Endothelial cell of umbilical vein (primary cell): ENCODE data around the gene GRK4. TPM values are rescaled to one million over a fixed set of nuclear protein-coding genes. Genes with fewer than 3 reads are reported as not detected.

Experiments
- BruUV-seq: library from RNA; stranded (reverse); fragments of 400-500 nt; replicated peaks from 2 replicates; lab custom pipeline; 2021; lab: Mats Ljungman, UMichigan
- CTCF ChIA-PET: fragments of 300-600, 350-600 bp; sonication (Branson Sonifier 250); formaldehyde crosslinking; loops from one replicate; lab custom pipeline; 2021; ENCODE audit warnings: antibody characterized with exemption, inconsistent platforms; lab: Charles Lee
- POLR2A ChIA-PET: fragments of 300-600, 350-600 bp; sonication (Branson Sonifier 250); formaldehyde crosslinking; loops from one replicate; lab custom pipeline; 2021; ENCODE audit warnings: antibody characterized with exemption, inconsistent platforms; lab: Charles Lee
- DNase-seq: peaks from one replicate; pipeline ENCODE4 v3.0.0-alpha.2; 2011; ENCODE audit warnings: low read depth, low spot score
- FAIRE-seq: peaks from 2 replicates; lab custom pipeline; 2011; peaks lifted over from hg19 to GRCh38; lab: Jason Lieb, UNC
- H2AFZ ChIP-seq: 2 replicates; pipeline ENCODE4 v1.6.0; 2012; ENCODE audit warnings: low read depth, low read length, control low read depth, inconsistent platforms
- H3K27ac ChIP-seq: 2 replicates; pipeline ENCODE4 v1.5.1; 2011; ENCODE audit warnings: low read depth, mild to moderate bottlenecking, control low read depth, low read length, moderate library complexity; ENCODE audit not compliant: insufficient read depth
- H3K27me3 ChIP-seq, 2 experiments: 2 replicates each; pipeline versions ENCODE4 v1.6.0 to v1.6.1; 2011; ENCODE audit warnings: low read length in 2 of 2, mixed read lengths in 1 of 2; ENCODE audit not compliant: control insufficient read depth in 2 of 2, insufficient read depth in 2 of 2
- H3K36me3 ChIP-seq, 2 experiments: 2 replicates in 1 of 2; 3 replicates in 1 of 2; pipeline ENCODE4 v1.5.1; 2011; ENCODE audit warnings: low read length in 2 of 2, mild to moderate bottlenecking in 1 of 2, moderate library complexity in 1 of 2; ENCODE audit not compliant: control insufficient read depth in 2 of 2, insufficient read depth in 2 of 2; ENCODE audit errors: extremely low read depth in 1 of 2
- H3K4me1 ChIP-seq: 3 replicates; pipeline ENCODE4 v1.5.1; 2011; ENCODE audit warnings: mild to moderate bottlenecking, low read length; ENCODE audit not compliant: control insufficient read depth, insufficient read depth; ENCODE audit errors: extremely low read depth
- H3K4me2 ChIP-seq: 2 replicates; pipeline ENCODE4 v1.6.1; 2011; ENCODE audit warnings: low read length, control low read depth, mixed read lengths; ENCODE audit not compliant: insufficient read depth
- H3K4me3 ChIP-seq, 3 experiments: fragments of 200-600 bp in 1 of 3; sonication (generic), shearing (Covaris generic) in 1 of 3; replicated peaks in 1 of 3; 2 replicates each; pipeline ENCODE4 v1.5.1; 2011 to 2016; ENCODE audit warnings: control low read depth in 3 of 3, low read length in 3 of 3, mild to moderate bottlenecking in 2 of 3, inconsistent platforms in 1 of 3, low read depth in 1 of 3, moderate library complexity in 1 of 3; ENCODE audit not compliant: insufficient read depth in 1 of 3
- H3K79me2 ChIP-seq: 2 replicates; pipeline ENCODE4 v1.6.0; 2012; ENCODE audit warnings: low read length, inconsistent platforms; ENCODE audit not compliant: control insufficient read depth, insufficient read depth
- H3K9ac ChIP-seq: replicated peaks from 2 replicates; pipeline ENCODE3; 2011; ENCODE audit warnings: low read length, control low read depth; ENCODE audit not compliant: insufficient read depth; ENCODE audit errors: extremely low read depth
- H3K9me1 ChIP-seq: replicated peaks from 3 replicates; pipeline ENCODE4 v1.6.0; 2011; ENCODE audit warnings: mild to moderate bottlenecking, low read length; ENCODE audit not compliant: control insufficient read depth, insufficient read depth; ENCODE audit errors: extremely low read depth
- H3K9me3 ChIP-seq: replicated peaks from 2 replicates; pipeline ENCODE4 v1.5.1; 2012; ENCODE audit warnings: low read length, inconsistent platforms; ENCODE audit not compliant: control insufficient read depth, insufficient read depth
- H4K20me1 ChIP-seq: replicated peaks from 2 replicates; pipeline ENCODE3; 2011; ENCODE audit warnings: mild to moderate bottlenecking, low read length; ENCODE audit not compliant: control insufficient read depth, insufficient read depth; ENCODE audit errors: extremely low read depth
- CTCF ChIP-seq, 2 donors: IDR thresholded peaks; 1 replicate in 1 of 2; 2 replicates in 1 of 2; pipeline ENCODE4 v1.5.1; 2011; ENCODE audit warnings: low read length in 2 of 2, mild to moderate bottlenecking in 2 of 2, moderate library complexity in 2 of 2, control low read depth in 1 of 2, inconsistent platforms in 1 of 2, low read depth in 1 of 2; ENCODE audit not compliant: insufficient read depth in 1 of 2; ENCODE audit errors: extremely low read depth in 1 of 2
- EZH2 ChIP-seq: IDR thresholded peaks from 2 replicates; pipeline ENCODE4 v1.6.1; 2012; ENCODE audit warnings: borderline replicate concordance, low read depth, mild to moderate bottlenecking, moderate library complexity, low read length, inconsistent platforms; ENCODE audit not compliant: severe bottlenecking
- FOS ChIP-seq: IDR thresholded peaks from 2 replicates; pipeline ENCODE4 v1.6.1; 2011; ENCODE audit warnings: mild to moderate bottlenecking, low read length, moderate library complexity, borderline replicate concordance; ENCODE audit not compliant: insufficient read depth
- GATA2 ChIP-seq: IDR thresholded peaks from 2 replicates; pipeline ENCODE4 v1.7.0; 2011; ENCODE audit warnings: low read depth, mild to moderate bottlenecking, moderate library complexity, mixed read lengths, low read length; ENCODE audit not compliant: insufficient read length, insufficient read depth
- JUN ChIP-seq: IDR thresholded peaks from 2 replicates; pipeline ENCODE4 v1.6.1; 2011; ENCODE audit warnings: borderline replicate concordance, low read depth; ENCODE audit not compliant: insufficient read length, insufficient read depth
- MAX ChIP-seq: IDR thresholded peaks from 2 replicates; pipeline ENCODE4 v1.6.1; 2011; ENCODE audit not compliant: insufficient read depth, insufficient read length
- MYC ChIP-seq: IDR thresholded peaks from one replicate; pipeline ENCODE4 v1.6.1; 2011; ENCODE audit warnings: mild to moderate bottlenecking, low read depth, low read length
- POLR2A ChIP-seq: IDR thresholded peaks from 2 replicates; pipeline ENCODE4 v1.6.1; 2012; ENCODE audit warnings: low read depth, mild to moderate bottlenecking, control low read depth, low read length
- POLR2AphosphoS5 ChIP-seq: IDR thresholded peaks from 2 replicates; pipeline ENCODE4 v1.6.1; 2012; ENCODE audit warnings: low read depth, mild to moderate bottlenecking, control low read depth, low read length, moderate library complexity; ENCODE audit not compliant: insufficient read depth
- dilution Hi-C: fragments of 300-500 bp; cut with MboI; formaldehyde crosslinking; loops from one replicate; pipeline ENCODE4 v1.15.0; 2019; ENCODE audit warnings: low sequenced_read_pairs; ENCODE audit not compliant: extremely low pct_ligation_motif_present
- intact Hi-C: fragments of 100-400 bp; cut with micrococcal nuclease; formaldehyde crosslinking; loops from one replicate; pipeline ENCODE4 v1.10.0; 2022
- polyA plus RNA-seq, 4 experiments: library from polyadenylated mRNA; depleted of rRNA in 3 of 4; stranded (reverse) in 3 of 4; unstranded in 1 of 4; fragments of >200 nt; gene quantifications; 2 replicates each; pipeline versions ENCODE4 v1.2.1 to v1.2.3, GENCODE V29; 2011 to 2012; ENCODE audit warnings: missing spikeins in 1 of 4
- total RNA-seq: library from RNA; stranded (reverse); gene quantifications from 2 replicates; pipeline ENCODE4 v1.2.3, GENCODE V29; 2021

Gene GRK4
- total and polyA plus RNA-seq, 2 donors (not counting 3 experiments of a cell fraction or from before 2014, with no cell fraction given), result 3.1 to 6.3 TPM

GRCh38 chr4:3026540-3026939 lies 63.2 kb downstream of the GRK4 start:
- H3K27me3 ChIP-seq, result peaks cover 0 to 4% of the 10 kb centered on the region in 2 experiments
- H3K9me1 ChIP-seq, result no peaks in the 10 kb centered on the region
- ChIA-PET CTCF (no interaction called here), POLR2A (no interaction called here)
- H4K20me1 ChIP-seq, result no peaks in the 10 kb centered on the region
- no peaks in the 10 kb centered on the region for H3K9me3 ChIP-seq
- H3K4me2 ChIP-seq, result no peak overlapping the region
- DNase-seq (no peak), FAIRE-seq (no peak)
- no peak for TF ChIP-seq MYC
- TF ChIP-seq CTCF (IDR thresholded peaks at IDR 0.05; ENCODE audit: extremely low read depth in 1 of 2, insufficient read depth in 1 of 2, low read depth in 1 of 2, low read length in 2 of 2), result no peak
- TF ChIP-seq JUN, result no peak
- TF ChIP-seq MAX, result no peak
- TF ChIP-seq EZH2, result no peak
- no peak for TF ChIP-seq FOS
- no peak for TF ChIP-seq POLR2AphosphoS5
- no peak for TF ChIP-seq POLR2A
- no peak for TF ChIP-seq GATA2
- H3K36me3 ChIP-seq, result no peaks in the 10 kb centered on the region
- no peak overlapping the region for H3K27ac ChIP-seq
- dilution Hi-C loops (no loop called here), intact Hi-C loops (no loop called here)
- BruUV-seq, result no TSS peak
- H3K4me3 ChIP-seq, result no peak overlapping the region
- H3K79me2 ChIP-seq, result no peaks in the 10 kb centered on the region
- no peak overlapping the region for H3K9ac ChIP-seq
- no peak overlapping the region for H2AFZ ChIP-seq
- no peaks in the 10 kb centered on the region for H3K4me1 ChIP-seq
